Transverse colon (tissue), 4 donors: ENCODE data around the gene UBL3. TPM values are rescaled to one million over a fixed set of nuclear protein-coding genes. Genes with fewer than 3 reads are reported as not detected.

Experiments
- DNase-seq: peaks from one replicate; pipeline ENCODE4 v3.0.0-alpha.2; 2019
- H3K27ac ChIP-seq, 4 donors: fragments of 200-600 bp; sonication (generic); 2 replicates each; pipeline ENCODE4 v1.5.1; 2016 to 2018; ENCODE audit warnings: inconsistent platforms in 4 of 4
- H3K27me3 ChIP-seq: fragments of 200-600 bp; sonication (generic); 2 replicates; pipeline ENCODE4 v1.5.1; 2017; ENCODE audit warnings: inconsistent platforms
- H3K36me3 ChIP-seq, 4 donors: fragments of 200-600 bp; sonication (generic); 2 replicates each; pipeline ENCODE4 v1.5.1; 2017 to 2019; ENCODE audit warnings: inconsistent platforms in 4 of 4
- H3K4me1 ChIP-seq, 4 donors: fragments of 200-600 bp; sonication (generic); 2 replicates each; pipeline ENCODE4 v1.5.1; 2017 to 2020; ENCODE audit warnings: inconsistent platforms in 4 of 4
- H3K4me3 ChIP-seq, 4 donors: fragments of 200-600 bp; sonication (generic); 1 replicate in 1 of 4; 2 replicates in 3 of 4; pipeline versions ENCODE4 v1.5.1 to v1.6.1; 2017 to 2019; ENCODE audit warnings: inconsistent platforms in 4 of 4
- H3K9me3 ChIP-seq, 2 donors: fragments of 200-600 bp; sonication (generic); 2 replicates each; pipeline ENCODE4 v1.5.1; 2017 to 2019; ENCODE audit warnings: inconsistent platforms in 2 of 2
- CTCF ChIP-seq, 5 experiments: fragments of 200-600 bp in 3 of 5; fragments of 450-650 bp in 2 of 5; sonication (generic) in 3 of 5; IDR thresholded peaks; 1 replicate in 2 of 5; 2 replicates in 3 of 5; pipeline ENCODE4 v1.5.1; 2016 to 2017; ENCODE audit warnings: antibody characterized with exemption in 5 of 5, inconsistent platforms in 3 of 5, mild to moderate bottlenecking in 2 of 5, moderate library complexity in 1 of 5
- EP300 ChIP-seq: sonication (generic); formaldehyde crosslinking; IDR thresholded peaks from one replicate; pipeline ENCODE4 v1.6.1; 2017; ENCODE audit warnings: antibody characterized with exemption, low read depth
- POLR2A ChIP-seq: fragments of 450-650 bp; IDR thresholded peaks from one replicate; pipeline ENCODE4 v1.6.1; 2016; ENCODE audit warnings: antibody characterized with exemption, mild to moderate bottlenecking, moderate library complexity
- POLR2AphosphoS5 ChIP-seq, 3 donors: sonication (generic); formaldehyde crosslinking; IDR thresholded peaks; one replicate each; pipeline ENCODE4 v1.6.1; 2016; ENCODE audit warnings: antibody characterized with exemption in 3 of 3
- WGBS, 2 donors: methylation state at CpG; one replicate each; pipeline ENCODE4 v1.1.5; 2018; ENCODE audit warnings: low coverage in 1 of 2; 5-methylcytosine and 5-hydroxymethylcytosine counted together
- in situ Hi-C, 4 donors: fragments of 200-750 bp; cut with MboI; loops; one replicate each; pipeline versions ENCODE4 v1.15.0 to v1.15.1; 2017; ENCODE audit warnings: low sequenced_read_pairs in 3 of 4, low pct_ligation_motif_present in 1 of 4, low pct_unique_long_range_greater_than_20kb in 1 of 4
- intact Hi-C: fragments of 100-400 bp; cut with DNase I; formaldehyde crosslinking; loops from one replicate; pipeline ENCODE4 v1.15.1; 2023; ENCODE audit warnings: low total_unique reads
- total RNA-seq, 4 donors: library from RNA; depleted of rRNA; stranded (reverse); fragments of >200 nt; gene quantifications; one replicate each; pipeline ENCODE4 v1.1.0, GENCODE V29; 2016

UBL3 gene
- total RNA-seq, 4 donors from 2014 or later: 8.8 to 77.1 (median 60.0) TPM

GRCh38 chr13:29889111-29889510 is 38.7 kb upstream of the UBL3 start:
- TF ChIP-seq POLR2AphosphoS5 (IDR thresholded peaks at IDR 0.05): no peak
- no peak for TF ChIP-seq POLR2A
- TF ChIP-seq EP300: no peak
- no peak for TF ChIP-seq CTCF (IDR thresholded peaks at IDR 0.05)
- 98% methylated on average over 3 of the region's 3 CpGs; no CpG with 5 or more reads in 1 of the 2 donors for WGBS, 2 donors
- no peak for DNase-seq
- H3K4me3 ChIP-seq: no peak overlapping the region
- no peaks in the 10 kb centered on the region for H3K27me3 ChIP-seq
- in situ Hi-C loops: no loop called here
- no peak overlapping the region for H3K27ac ChIP-seq
- intact Hi-C loops: no loop called here
- no peaks in the 10 kb centered on the region for H3K36me3 ChIP-seq
- peaks cover 0 to 3% (median 0%) of the 10 kb centered on the region in 4 donors for H3K4me1 ChIP-seq
- no peaks in the 10 kb centered on the region for H3K9me3 ChIP-seq

GRCh38 chr13:29888306-29888705 is 37.9 kb upstream of the UBL3 start:
- Histone ChIP-seq H3K27ac (no peak overlapping the region), H3K36me3 (no peaks in the 10 kb centered on the region), H3K4me1 (peaks cover 0 to 3% (median 0%) of the 10 kb centered on the region in 4 donors), H3K4me3 (no peak overlapping the region), H3K9me3 (no peaks in the 10 kb centered on the region), H3K27me3 (no peaks in the 10 kb centered on the region)
- no peak for DNase-seq
- 80% methylated on average over 4 of the region's 4 CpGs; no CpG with 5 or more reads in 1 of the 2 donors for WGBS, 2 donors
- intact Hi-C loops (no loop called here), in situ Hi-C loops (no loop called here)
- TF ChIP-seq POLR2A (no peak), CTCF (IDR thresholded peaks at IDR 0.05) (no peak), EP300 (no peak)

- in situ Hi-C loops (no loop called here), intact Hi-C loops (no loop called here)
- DNase-seq: no peak
- Histone ChIP-seq H3K4me1 (peaks cover 0 to 3% (median 0%) of the 10 kb centered on the region in 4 donors), H3K9me3 (no peaks in the 10 kb centered on the region), H3K4me3 (no peak overlapping the region), H3K27ac (no peak overlapping the region), H3K36me3 (no peaks in the 10 kb centered on the region), H3K27me3 (no peaks in the 10 kb centered on the region)
- TF ChIP-seq CTCF (IDR thresholded peaks at IDR 0.05) (no peak), EP300 (no peak), POLR2AphosphoS5 (IDR thresholded peaks at IDR 0.05) (no peak), POLR2A (no peak)
- WGBS, 2 donors: 88% methylated on average over 5 of the region's 5 CpGs; no CpG with 5 or more reads in 1 of the 2 donors
Measured at GRCh38 chr13:29887686-29888085, 37.3 kb upstream of the UBL3 start.

- in situ Hi-C loops (no loop called here), intact Hi-C loops (no loop called here)
- Histone ChIP-seq H3K9me3 (no peaks in the 10 kb centered on the region), H3K4me1 (peaks cover 0 to 3% (median 0%) of the 10 kb centered on the region in 4 donors), H3K27me3 (no peaks in the 10 kb centered on the region), H3K36me3 (no peaks in the 10 kb centered on the region), H3K4me3 (no peak overlapping the region), H3K27ac (no peak overlapping the region)
- no peak for TF ChIP-seq POLR2AphosphoS5 (IDR thresholded peaks at IDR 0.05)
- TF ChIP-seq POLR2A: no peak
- no peak for TF ChIP-seq EP300
- TF ChIP-seq CTCF (IDR thresholded peaks at IDR 0.05): no peak
- 80% methylated on average over 5 of the region's 5 CpGs; no CpG with 5 or more reads in 1 of the 2 donors for WGBS, 2 donors
- DNase-seq: no peak
Measured at GRCh38 chr13:29887030-29887557, 36.7 kb upstream of the UBL3 start.
